Mesenchymal stem cell (in vitro differentiated cells and primary cell): ENCODE data around the gene WWTR1.

Source experiments
- DNase-seq: peaks from one replicate; pipeline ENCODE4 v3.0.0-alpha.2; 2013
- H2AFZ ChIP-seq: one replicate; pipeline ENCODE4 v1.6.1; 2013; ENCODE audit warnings: low read depth, mild to moderate bottlenecking, control low read depth, inconsistent platforms, low read length, moderate library complexity
- H2AK5ac ChIP-seq: 2 replicates; pipeline ENCODE4 v1.6.1; 2013; ENCODE audit warnings: low read length, moderate library complexity, mild to moderate bottlenecking, inconsistent platforms; ENCODE audit not compliant: severe bottlenecking
- H2BK120ac ChIP-seq: one replicate; pipeline ENCODE4 v1.6.1; 2013; ENCODE audit warnings: low read depth, mild to moderate bottlenecking, inconsistent platforms, low read length, moderate library complexity
- H2BK12ac ChIP-seq, 2 experiments: one replicate each; pipeline ENCODE4 v1.6.1; 2013; ENCODE audit warnings: inconsistent platforms in 2 of 2, low read length in 2 of 2, mild to moderate bottlenecking in 2 of 2, moderate library complexity in 2 of 2, control low read depth in 1 of 2
- H2BK15ac ChIP-seq: one replicate; pipeline ENCODE4 v1.6.1; 2013; ENCODE audit warnings: mild to moderate bottlenecking, low read depth, inconsistent platforms; ENCODE audit not compliant: poor library complexity, severe bottlenecking
- H2BK5ac ChIP-seq: 2 replicates; pipeline ENCODE4 v1.6.1; 2013; ENCODE audit warnings: low read depth, mild to moderate bottlenecking, low read length, control low read depth, inconsistent platforms; ENCODE audit not compliant: poor library complexity, severe bottlenecking
- H3K14ac ChIP-seq, 2 experiments: one replicate each; pipeline ENCODE4 v1.6.1; 2013; ENCODE audit warnings: inconsistent platforms in 2 of 2, low read length in 2 of 2, control low read depth in 1 of 2, mild to moderate bottlenecking in 1 of 2, moderate library complexity in 1 of 2
- H3K18ac ChIP-seq, 2 experiments: one replicate each; pipeline ENCODE4 v1.6.1; 2013; ENCODE audit warnings: inconsistent platforms in 2 of 2, low read length in 2 of 2, control low read depth in 1 of 2, low read depth in 1 of 2, mild to moderate bottlenecking in 1 of 2
- H3K23ac ChIP-seq, 2 experiments: one replicate each; pipeline ENCODE4 v1.6.1; 2013; ENCODE audit warnings: inconsistent platforms in 2 of 2, low read length in 2 of 2, mild to moderate bottlenecking in 2 of 2, moderate library complexity in 2 of 2, control low read depth in 1 of 2
- H3K27ac ChIP-seq: 2 replicates; pipeline ENCODE4 v1.5.1; 2013; ENCODE audit warnings: mild to moderate bottlenecking, moderate library complexity, low read length, control low read depth, inconsistent platforms; ENCODE audit not compliant: poor library complexity, severe bottlenecking
- H3K27me3 ChIP-seq, 2 experiments: 2 replicates each; pipeline versions ENCODE4 v1.6.1 to v1.7.0; 2013; ENCODE audit warnings: low read length in 2 of 2, mild to moderate bottlenecking in 2 of 2, moderate library complexity in 2 of 2, control low read depth in 1 of 2, inconsistent platforms in 1 of 2; ENCODE audit not compliant: control insufficient read depth in 1 of 2, insufficient read depth in 1 of 2
- H3K36me3 ChIP-seq, 2 experiments: 2 replicates each; pipeline versions ENCODE4 v1.6.1 to v1.7.0; 2013; ENCODE audit warnings: low read length in 2 of 2, control low read depth in 1 of 2, inconsistent platforms in 1 of 2, low read depth in 1 of 2, mild to moderate bottlenecking in 1 of 2; ENCODE audit not compliant: insufficient read depth in 2 of 2, control insufficient read depth in 1 of 2
- H3K4ac ChIP-seq, 2 experiments: one replicate each; pipeline ENCODE4 v1.6.1; 2013; ENCODE audit warnings: inconsistent platforms in 2 of 2, low read length in 2 of 2, mild to moderate bottlenecking in 2 of 2, moderate library complexity in 2 of 2, control low read depth in 1 of 2, low read depth in 1 of 2
- H3K4me1 ChIP-seq: 2 replicates; pipeline ENCODE4 v1.6.1; 2013; ENCODE audit warnings: low read depth, low read length, control low read depth; ENCODE audit not compliant: control insufficient read depth, insufficient read depth
- H3K4me2 ChIP-seq: 2 replicates; pipeline ENCODE4 v1.6.1; 2013; ENCODE audit warnings: low read length, mild to moderate bottlenecking, inconsistent platforms; ENCODE audit not compliant: poor library complexity, severe bottlenecking
- H3K4me3 ChIP-seq, 2 experiments: 2 replicates each; pipeline versions ENCODE4 v1.5.1 to v1.7.0; 2013; ENCODE audit warnings: low read length in 2 of 2, mild to moderate bottlenecking in 2 of 2, control low read depth in 1 of 2, low read depth in 1 of 2; ENCODE audit not compliant: insufficient read depth in 1 of 2
- H3K79me1 ChIP-seq: replicated peaks from 2 replicates; pipeline ENCODE4 v1.6.1; 2013; ENCODE audit warnings: mild to moderate bottlenecking, control low read depth, low read length, inconsistent platforms; ENCODE audit not compliant: poor library complexity, severe bottlenecking
- H3K9ac ChIP-seq: 2 replicates; pipeline ENCODE4 v1.7.0; 2013; ENCODE audit warnings: mild to moderate bottlenecking, low read length, moderate library complexity
- H3K9me3 ChIP-seq: 2 replicates; pipeline ENCODE4 v1.7.0; 2013; ENCODE audit warnings: mild to moderate bottlenecking, low read length; ENCODE audit not compliant: control insufficient read depth
- H4K8ac ChIP-seq: one replicate; pipeline ENCODE4 v1.6.1; 2013; ENCODE audit warnings: inconsistent platforms, mild to moderate bottlenecking, low read length, moderate library complexity
- H4K91ac ChIP-seq: one replicate; pipeline ENCODE4 v1.6.1; 2013; ENCODE audit warnings: mild to moderate bottlenecking, low read length, inconsistent platforms
- WGBS: methylation state at CpG from one replicate; pipeline ENCODE4 v1.1.7; 2013; ENCODE audit warnings: mixed read lengths; 5-methylcytosine and 5-hydroxymethylcytosine counted together

The WWTR1 gene

GRCh38 chr3:149479621-149480325 lies 178.1 kb downstream of the WWTR1 start:
- peak overlapping the region; percentile 59 for H2AK5ac ChIP-seq
- no peak overlapping the region for H4K91ac ChIP-seq
- H3K27me3 ChIP-seq, result no peaks in the 10 kb centered on the region
- H3K4me1 ChIP-seq, result peaks cover 11% of the 10 kb centered on the region
- H2BK120ac ChIP-seq, result no peak overlapping the region
- H3K9ac ChIP-seq, result peak overlapping the region; percentile 26
- no peak overlapping the region for H3K4me2 ChIP-seq
- no peak for DNase-seq
- H2AFZ ChIP-seq, result no peak overlapping the region
- H3K27ac ChIP-seq, result peak overlapping the region; percentile 2
- peak overlapping the region in 1 of 2 experiments; percentile 73 for H3K4ac ChIP-seq
- peak overlapping the region; percentile 0 to 21 for H3K18ac ChIP-seq
- 85% methylated on average over 13 of the region's 14 CpGs for WGBS
- H3K36me3 ChIP-seq, result no peaks in the 10 kb centered on the region
- peak overlapping the region in 1 of 2 experiments; percentile 73 for H2BK12ac ChIP-seq
- no peak overlapping the region for H2BK5ac ChIP-seq
- H3K79me1 ChIP-seq, result peaks cover 4% of the 10 kb centered on the region
- no peak overlapping the region for H2BK15ac ChIP-seq
- no peak overlapping the region for H3K14ac ChIP-seq
- no peak overlapping the region for H3K23ac ChIP-seq
- H3K4me3 ChIP-seq, result no peak overlapping the region
- H3K9me3 ChIP-seq, result no peaks in the 10 kb centered on the region
- peak overlapping the region; percentile 40 for H4K8ac ChIP-seq

DNA sequence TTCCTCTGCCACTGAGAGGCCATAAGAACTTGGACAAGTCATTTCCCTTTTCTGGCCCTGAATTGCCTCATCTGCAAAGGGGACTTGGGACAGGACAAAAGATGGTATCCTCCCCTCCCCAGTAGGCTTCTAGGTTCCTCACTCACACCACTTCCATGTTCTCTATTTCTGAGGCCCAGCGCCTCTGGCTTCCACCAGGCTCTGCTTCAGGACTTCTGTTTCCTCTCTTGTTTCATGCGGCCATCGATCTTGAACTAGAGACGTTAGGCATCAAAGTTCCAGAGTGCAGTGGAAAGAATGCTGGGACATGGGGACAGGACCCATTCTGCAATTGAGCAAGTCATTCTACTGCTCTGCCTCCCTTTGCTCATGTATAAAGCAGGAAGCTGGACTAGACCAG lies 181.6 kb downstream of the WWTR1 start:
- Histone ChIP-seq H2BK120ac (no peak overlapping the region), H3K14ac (no peak overlapping the region), H3K27me3 (no peaks in the 10 kb centered on the region), H3K79me1 (peaks cover 4% of the 10 kb centered on the region), H3K36me3 (no peaks in the 10 kb centered on the region), H3K4me1 (peaks cover 18% of the 10 kb centered on the region), H4K91ac (no peak overlapping the region), H3K4me2 (no peak overlapping the region), H3K9me3 (no peaks in the 10 kb centered on the region), H2BK12ac (no peak overlapping the region), H2BK5ac (no peak overlapping the region), H3K4me3 (no peak overlapping the region), H2BK15ac (no peak overlapping the region), H3K27ac (no peak overlapping the region), H3K23ac (no peak overlapping the region), H2AFZ (no peak overlapping the region), H2AK5ac (peak overlapping the region; percentile 76), H3K9ac (no peak overlapping the region), H3K18ac (no peak overlapping the region), H4K8ac (no peak overlapping the region), H3K4ac (no peak overlapping the region)
- no peak for DNase-seq
- 96% methylated on average over 4 of the region's 4 CpGs for WGBS

- Histone ChIP-seq H3K27me3 (no peaks in the 10 kb centered on the region), H2BK5ac (no peak overlapping the region), H3K4ac (no peak overlapping the region), H3K79me1 (peaks cover 4% of the 10 kb centered on the region), H3K18ac (peak overlapping the region in 1 of 2 experiments; percentile 13), H3K23ac (no peak overlapping the region), H2AK5ac (peak overlapping the region; percentile 40), H3K4me1 (peaks cover 18% of the 10 kb centered on the region), H2AFZ (no peak overlapping the region), H3K14ac (no peak overlapping the region), H3K36me3 (no peaks in the 10 kb centered on the region), H2BK120ac (no peak overlapping the region), H3K9me3 (no peaks in the 10 kb centered on the region), H4K8ac (no peak overlapping the region), H2BK15ac (no peak overlapping the region), H3K27ac (peak overlapping the region; percentile 99), H2BK12ac (peak overlapping the region in 1 of 2 experiments; percentile 8), H3K9ac (no peak overlapping the region), H3K4me3 (no peak overlapping the region), H4K91ac (no peak overlapping the region), H3K4me2 (no peak overlapping the region)
- WGBS, result 98% methylated on average over 6 of the region's 7 CpGs
- no peak for DNase-seq
These were observed 182.3 kb downstream of the WWTR1 start for GRCh38 chr3:149475451-149476060.

DNA sequence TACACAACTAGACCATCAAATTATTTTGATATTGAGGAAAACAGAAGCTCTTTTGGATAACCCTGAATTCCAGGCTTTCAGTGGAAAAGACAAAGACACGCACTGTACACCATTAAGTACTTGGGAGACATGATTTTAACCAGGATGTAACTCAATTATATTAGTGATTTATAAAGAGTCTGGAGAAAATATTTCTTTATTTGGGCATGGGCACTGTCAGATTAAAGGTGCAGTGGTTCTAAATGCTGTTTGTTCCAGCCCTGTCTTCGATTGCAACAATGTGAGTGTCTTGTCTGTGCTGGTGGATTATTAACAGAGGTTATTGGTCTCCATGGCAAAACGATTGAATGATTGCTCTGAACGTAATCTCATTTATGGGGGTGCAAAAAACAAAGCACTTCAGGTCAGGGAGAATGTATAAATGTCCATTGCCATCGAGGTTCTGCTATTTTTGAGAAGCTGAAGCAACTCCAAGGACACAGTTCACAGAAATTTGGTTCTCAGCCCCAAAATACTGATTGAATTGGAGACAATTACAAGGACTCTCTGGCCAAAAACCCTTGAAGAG lies 183.5 kb downstream of the WWTR1 start, which contains the start of gene TM4SF4:
Gene TM4SF4 (plus strand): TSS at position 448 of the 568 bp plus-strand sequence. CDS start 181 bp downstream, outside the sequence.
- H3K79me1 ChIP-seq, result peaks cover 4% of the 10 kb centered on the region
- peak within 1 kb of the TSS; percentile 96 for H2AK5ac ChIP-seq
- no peak within 1 kb of the TSS for H3K4me2 ChIP-seq
- H3K4ac ChIP-seq, result no peak within 1 kb of the TSS
- H2AFZ ChIP-seq, result no peak within 1 kb of the TSS
- DNase-seq, result no peak
- H3K4me1 ChIP-seq, result peaks cover 14% of the 10 kb centered on the region
- H4K91ac ChIP-seq, result no peak within 1 kb of the TSS
- H3K36me3 ChIP-seq, result no peaks in the 10 kb centered on the region
- H3K23ac ChIP-seq, result no peak within 1 kb of the TSS
- peak within 1 kb of the TSS; percentile 5 for H3K9ac ChIP-seq
- WGBS, result 91% methylated on average over 4 of the region's 5 CpGs
- no peaks in the 10 kb centered on the region for H3K27me3 ChIP-seq
- peak within 1 kb of the TSS; percentile 94 for H2BK5ac ChIP-seq
- no peak within 1 kb of the TSS for H3K14ac ChIP-seq
- no peak within 1 kb of the TSS for H2BK120ac ChIP-seq
- no peaks in the 10 kb centered on the region for H3K9me3 ChIP-seq
- peak within 1 kb of the TSS; percentile 13 to 14 for H3K18ac ChIP-seq
- peak within 1 kb of the TSS; percentile 8 to 71 for H2BK12ac ChIP-seq
- H4K8ac ChIP-seq, result peak within 1 kb of the TSS; percentile 5
- peak within 1 kb of the TSS; percentile 99 for H3K27ac ChIP-seq
- no peak within 1 kb of the TSS for H3K4me3 ChIP-seq
- peak within 1 kb of the TSS; percentile 15 for H2BK15ac ChIP-seq
